K562 (cell line): ENCODE results near the gene TERT. TPM values are rescaled to one million over a fixed set of nuclear protein-coding genes. Genes with fewer than 3 reads are reported as not detected.

Experiments used
- ATAC-seq: fragments of 200-7000 bp; cut with Tn5 transposase; 3 replicates; pipeline ENCODE4 v1.9.1; 2020; ENCODE audit warnings: moderate library complexity
- BruUV-seq: library from RNA; stranded (reverse); fragments of 400-500 nt; replicated peaks from 2 replicates; lab custom pipeline; 2021; lab: Mats Ljungman, UMichigan
- CTCF ChIA-PET: fragments of 300-600 bp; formaldehyde crosslinking; extraction: SDS; loops from one replicate; lab custom pipeline; 2021; ENCODE audit warnings: low intra/inter-chr PET ratio; lab: Yijun Ruan, JAX
- POLR2A ChIA-PET: fragments of 300-600, 350-650 bp; sonication (Branson Sonifier 250); formaldehyde crosslinking; extraction: SDS; loops from one replicate; lab custom pipeline; 2021; ENCODE audit warnings: antibody characterized with exemption, inconsistent platforms; lab: Yijun Ruan, JAX
- DNase-seq, 4 experiments: peaks; one replicate each; pipeline versions ENCODE4 v3.0.0 to v3.0.0-alpha.2; 2011 to 2018; ENCODE audit warnings: low spot score in 3 of 4, mixed read lengths in 3 of 4; ENCODE audit errors: extremely low read depth in 1 of 4
- FAIRE-seq: peaks from 2 replicates; lab custom pipeline; 2011; peaks lifted over from hg19 to GRCh38; lab: Jason Lieb, UNC
- H2AFZ ChIP-seq: 2 replicates; pipeline ENCODE4 v1.6.0; 2011; ENCODE audit warnings: low read depth, low read length, control low read depth, inconsistent platforms
- H3K27ac ChIP-seq: fragments of 200-600 bp; 3 replicates; pipeline ENCODE4 v1.8.0; 2011; ENCODE audit warnings: low read depth, mild to moderate bottlenecking, control low read depth, inconsistent platforms, low read length, moderate library complexity, mixed read lengths; ENCODE audit errors: extremely low read depth
- H3K27me3 ChIP-seq, 2 experiments: fragments of 300-600 bp in 1 of 2; 2 replicates in 1 of 2; 3 replicates in 1 of 2; pipeline versions ENCODE4 v1.6.0 to v1.8.0; 2011; ENCODE audit warnings: inconsistent platforms in 2 of 2, low read length in 2 of 2, mild to moderate bottlenecking in 1 of 2, mixed read lengths in 1 of 2, moderate library complexity in 1 of 2; ENCODE audit not compliant: control insufficient read depth in 2 of 2, insufficient read depth in 2 of 2
- H3K36me3 ChIP-seq: fragments of 300-600 bp; 3 replicates; pipeline ENCODE4 v1.8.0; 2011; ENCODE audit warnings: mild to moderate bottlenecking, low read length, inconsistent platforms; ENCODE audit not compliant: control insufficient read depth, insufficient read depth
- H3K4me1 ChIP-seq, 2 experiments: fragments of 200-600 bp in 1 of 2; replicated peaks in 1 of 2; 2 replicates in 1 of 2; 3 replicates in 1 of 2; pipeline versions ENCODE4 v1.5.1 to v1.8.0; 2011; ENCODE audit warnings: inconsistent platforms in 2 of 2, low read length in 2 of 2, mild to moderate bottlenecking in 1 of 2, mixed read lengths in 1 of 2, moderate library complexity in 1 of 2; ENCODE audit not compliant: control insufficient read depth in 2 of 2, insufficient read depth in 2 of 2
- H3K4me2 ChIP-seq: 2 replicates; pipeline ENCODE4 v1.6.1; 2011; ENCODE audit warnings: low read length, control low read depth, inconsistent platforms, mixed read lengths; ENCODE audit not compliant: insufficient read depth
- H3K4me3 ChIP-seq: fragments of 200-600 bp; sonication (generic), shearing (Covaris generic); 2 replicates; pipeline ENCODE4 v1.5.1; 2016; ENCODE audit warnings: control low read depth, inconsistent platforms
- H3K79me2 ChIP-seq: fragments of 200-600 bp; 3 replicates; pipeline ENCODE4 v1.8.0; 2011; ENCODE audit warnings: low read length, inconsistent platforms; ENCODE audit not compliant: control insufficient read depth, insufficient read depth
- H3K9ac ChIP-seq, 2 experiments: 2 replicates each; pipeline versions ENCODE4 v1.6.0 to v1.6.1; 2011; ENCODE audit warnings: low read depth in 2 of 2, low read length in 2 of 2, control low read depth in 1 of 2, inconsistent platforms in 1 of 2, mild to moderate bottlenecking in 1 of 2, mixed read lengths in 1 of 2; ENCODE audit not compliant: insufficient read depth in 1 of 2
- H3K9me1 ChIP-seq: one replicate; pipeline ENCODE4 v1.6.0; 2011; ENCODE audit warnings: inconsistent platforms, mild to moderate bottlenecking, low read length, moderate library complexity; ENCODE audit not compliant: control insufficient read depth, insufficient read depth
- H3K9me3 ChIP-seq: replicated peaks from 2 replicates; pipeline ENCODE4 v1.5.1; 2011; ENCODE audit warnings: low read depth, low read length, inconsistent platforms; ENCODE audit not compliant: control insufficient read depth, insufficient read depth
- H4K20me1 ChIP-seq: replicated peaks from 2 replicates; pipeline ENCODE4 v1.6.1; 2011; ENCODE audit warnings: low read length, inconsistent platforms, mixed read lengths; ENCODE audit not compliant: control insufficient read depth, insufficient read depth
- POLR2G ChIP-seq: fragments of 200-400 bp; formaldehyde crosslinking; IDR thresholded peaks from 2 replicates; pipeline ENCODE4 v1.6.1; 2017; ENCODE audit warnings: low read depth, mild to moderate bottlenecking, antibody characterized with exemption, low read length, moderate library complexity
- RBFOX2 ChIP-seq: fragments of 200-400 bp; formaldehyde crosslinking; IDR thresholded peaks from 2 replicates; pipeline ENCODE4 v1.6.1; 2017; ENCODE audit warnings: low read depth, mild to moderate bottlenecking, low read length, moderate library complexity
- TBL1XR1 ChIP-seq, 2 experiments: IDR thresholded peaks; 2 replicates each; pipeline ENCODE4 v1.6.1; 2012; ENCODE audit warnings: improper control_type of control experiment in 2 of 2, low read length in 2 of 2, mild to moderate bottlenecking in 1 of 2
- TFAM ChIP-seq: fragments of 250-450 bp; sonication (Bioruptor Pico); conservative IDR thresholded peaks from 2 replicates; pipeline ENCODE4 v1.5.0; 2021; ENCODE audit warnings: mild to moderate bottlenecking, moderate library complexity
- ZNF324 ChIP-seq: fragments of 250-450 bp; sonication (Bioruptor Pico); IDR thresholded peaks from 2 replicates; pipeline ENCODE4 v1.4.0; 2020; ENCODE audit warnings: mild to moderate bottlenecking
- WGBS: fragments of 100-300 bp; shearing (Covaris generic); methylation state at CpG from one replicate; pipeline ENCODE4 v1.1.6; 2016; ENCODE audit warnings: low coverage, mixed read lengths; ENCODE audit not compliant: insufficient coverage; ENCODE audit errors: missing lambda C conversion rate; 5-methylcytosine and 5-hydroxymethylcytosine counted together
- in situ Hi-C: fragments of 300-500 bp; cut with MboI; formaldehyde crosslinking; loops from 4 replicates; pipeline ENCODE4 v1.15.0; 2018; ENCODE audit warnings: inconsistent platforms, mixed read lengths
- intact Hi-C: fragments of 100-400 bp; cut with micrococcal nuclease; formaldehyde crosslinking; loops from 2 replicates; pipeline ENCODE4 v1.14.2; 2022
- polyA plus RNA-seq, 8 experiments: library from polyadenylated mRNA; depleted of rRNA in 4 of 8; stranded (reverse) in 5 of 8; unstranded in 3 of 8; fragments of >200 nt; fragmentation: Nextera tagmentation in 2 of 8; fragmentation: Illumina TruSeq in 1 of 8; extraction: Ambion mirVana in 2 of 8; extraction: Trizol in 1 of 8; gene quantifications; 2 replicates each; pipeline versions ENCODE4 v1.2.1 to v1.2.3, GENCODE V29; 2011 to 2014; ENCODE audit warnings: inconsistent platforms in 1 of 8, missing spikeins in 1 of 8
- total RNA-seq, 7 experiments: library from RNA; depleted of rRNA in 6 of 7; stranded (reverse); fragments of >200 nt in 6 of 7; fragmentation: Illumina TruSeq in 2 of 7; extraction: Trizol in 2 of 7; gene quantifications; 2 replicates each; pipeline versions ENCODE4 v1.2.1 to v1.2.3, GENCODE V29; 2011 to 2021; ENCODE audit warnings: low replicate concordance in 1 of 7

The TERT gene
- total and polyA plus RNA-seq, 9 of the 15 experiments (the other 6 are each of a cell fraction or from before 2014, with no cell fraction given) = 0.08 to 4.5 (median 0.98) TPM; not detected in 1

GRCh38 chr5:1330847-1331831, 36.3 kb upstream of the TERT start:
- WGBS = 94% methylated on average over 26 of the region's 35 CpGs
- BruUV-seq = no TSS peak
- H2AFZ ChIP-seq = no peak overlapping the region
- DNase-seq = no peak
- H3K4me1 ChIP-seq = peaks cover 0 to 26% of the 10 kb centered on the region in 2 experiments; a peak in 2 of 5 replicates
- intact Hi-C loops = no loop called here
- H3K27me3 ChIP-seq = no peaks in the 10 kb centered on the region
- in situ Hi-C loops = no loop called here
- no peaks in the 10 kb centered on the region for H3K9me1 ChIP-seq
- H3K4me2 ChIP-seq = no peak overlapping the region
- H3K27ac ChIP-seq = no peak overlapping the region
- FAIRE-seq = no peak
- TF ChIP-seq ZNF324 (CRISPR knock-in tag) (no peak), TBL1XR1 (IDR thresholded peaks at IDR 0.05; ENCODE audit: low read length in 2 of 2) (no peak), TFAM (CRISPR knock-in tag) (no peak), RBFOX2 (peak; percentile 41; the same call in 1 of the 2 replicates), POLR2G (peak; percentile 46; the same call in 1 of the 2 replicates)
- H3K79me2 ChIP-seq = peaks cover 6% of the 10 kb centered on the region; the same call in 1 of the 3 replicates
- no peaks in the 10 kb centered on the region for H3K9me3 ChIP-seq
- peak overlapping the region in 1 of 2 experiments; percentile 29; a peak in 2 of 4 replicates for H3K9ac ChIP-seq
- ChIA-PET CTCF (no interaction called here), POLR2A (no interaction called here)
- peaks cover 33% of the 10 kb centered on the region for H4K20me1 ChIP-seq
- no peak overlapping the region for H3K4me3 ChIP-seq
- ATAC-seq = peak; percentile 34; the same call in 2 of the 3 replicates
- peaks cover 75% of the 10 kb centered on the region for H3K36me3 ChIP-seq
